Lower leg skin (tissue), 3 donors: ENCODE results near the gene HNF1A.

Source experiments
- POLR2A ChIP-seq, 2 donors: fragments of 450-650 bp; IDR thresholded peaks; one replicate each; pipeline ENCODE4 v1.6.1; 2016 to 2017; ENCODE audit warnings: antibody characterized with exemption in 2 of 2, mild to moderate bottlenecking in 1 of 2, moderate library complexity in 1 of 2
- TF ChIP-seq, protein P1 (sequence below), 3 donors: fragments of 450-650 bp; IDR thresholded peaks; one replicate each; pipeline ENCODE4 v1.5.1; 2016; ENCODE audit warnings: antibody characterized with exemption in 3 of 3, mild to moderate bottlenecking in 3 of 3, moderate library complexity in 2 of 3

DNA sequence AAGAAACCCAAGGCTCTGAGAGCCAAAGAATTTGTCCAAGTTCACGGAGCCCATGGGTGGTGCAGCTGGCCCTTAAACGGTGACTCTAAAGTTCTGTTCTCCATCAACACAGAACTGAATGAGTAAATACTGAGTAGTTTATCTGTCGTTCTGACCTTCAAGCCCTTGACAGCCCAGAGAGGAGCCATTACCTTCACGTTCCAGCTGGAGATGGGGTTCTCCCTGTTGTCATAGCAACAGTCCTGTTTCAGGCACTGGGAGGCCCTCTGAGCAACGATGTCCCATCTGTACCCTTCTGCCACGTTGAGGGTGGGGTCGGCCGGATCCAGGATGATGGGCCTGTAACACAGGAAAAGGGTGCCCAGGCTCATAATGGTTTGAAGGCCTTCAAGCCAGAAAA lies 45.5 kb downstream of the HNF1A start:
- TF ChIP-seq POLR2A (IDR thresholded peaks at IDR 0.05) = no peak
- TF ChIP-seq, protein P1, sequence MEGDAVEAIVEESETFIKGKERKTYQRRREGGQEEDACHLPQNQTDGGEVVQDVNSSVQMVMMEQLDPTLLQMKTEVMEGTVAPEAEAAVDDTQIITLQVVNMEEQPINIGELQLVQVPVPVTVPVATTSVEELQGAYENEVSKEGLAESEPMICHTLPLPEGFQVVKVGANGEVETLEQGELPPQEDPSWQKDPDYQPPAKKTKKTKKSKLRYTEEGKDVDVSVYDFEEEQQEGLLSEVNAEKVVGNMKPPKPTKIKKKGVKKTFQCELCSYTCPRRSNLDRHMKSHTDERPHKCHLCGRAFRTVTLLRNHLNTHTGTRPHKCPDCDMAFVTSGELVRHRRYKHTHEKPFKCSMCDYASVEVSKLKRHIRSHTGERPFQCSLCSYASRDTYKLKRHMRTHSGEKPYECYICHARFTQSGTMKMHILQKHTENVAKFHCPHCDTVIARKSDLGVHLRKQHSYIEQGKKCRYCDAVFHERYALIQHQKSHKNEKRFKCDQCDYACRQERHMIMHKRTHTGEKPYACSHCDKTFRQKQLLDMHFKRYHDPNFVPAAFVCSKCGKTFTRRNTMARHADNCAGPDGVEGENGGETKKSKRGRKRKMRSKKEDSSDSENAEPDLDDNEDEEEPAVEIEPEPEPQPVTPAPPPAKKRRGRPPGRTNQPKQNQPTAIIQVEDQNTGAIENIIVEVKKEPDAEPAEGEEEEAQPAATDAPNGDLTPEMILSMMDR (IDR thresholded peaks at IDR 0.05) = no peak
